IPS-NIHi11 (cell line): ENCODE data around the gene SIKE1.
"Not testable (repeated sequence)": the region's sequence is repeated elsewhere in the genome, so short reads cannot be mapped to it uniquely, and the experiment has no call there.

Experiments
- DNase-seq: peaks from one replicate; pipeline ENCODE4 v3.0.0; 2012; ENCODE audit warnings: mixed read lengths, low spot score

Gene SIKE1

GRCh38 chr1:114755006-114755931 is 25.2 kb downstream of the SIKE1 start:
- DNase-seq, result no peak

- not testable (repeated sequence) for DNase-seq
Measured at GRCh38 chr1:114753702-114754101, 26.8 kb downstream of the SIKE1 start.

GRCh38 chr1:114753143-114753542 is 27.3 kb downstream of the SIKE1 start:
- DNase-seq, result no peak

GRCh38 chr1:114750780-114751179 is 29.7 kb downstream of the SIKE1 start:
- no peak for DNase-seq

- DNase-seq, result no peak
Measured at GRCh38 chr1:114749835-114750234, 30.6 kb downstream of the SIKE1 start.

- DNase-seq, result no peak
Measured at GRCh38 chr1:114746450-114747121, 33.9 kb downstream of the SIKE1 start.

- no peak for DNase-seq
Measured at GRCh38 chr1:114745291-114745690, 35.2 kb downstream of the SIKE1 start.

GRCh38 chr1:114741963-114742746 is 38.3 kb downstream of the SIKE1 start:
- DNase-seq, result no peak

GRCh38 chr1:114740331-114740730 is 40.2 kb downstream of the SIKE1 start:
- no peak for DNase-seq

GRCh38 chr1:114737314-114737849 is 43.1 kb downstream of the SIKE1 start:
- no peak for DNase-seq

- DNase-seq, result no peak
Measured at GRCh38 chr1:114735479-114735878, 45.0 kb downstream of the SIKE1 start.

- no peak for DNase-seq
Measured at GRCh38 chr1:114729782-114730181, 50.7 kb downstream of the SIKE1 start.

GRCh38 chr1:114728553-114728952 is 51.9 kb downstream of the SIKE1 start:
- no peak for DNase-seq

- no peak for DNase-seq
Measured at GRCh38 chr1:114725230-114725629, 55.3 kb downstream of the SIKE1 start.

GRCh38 chr1:114723915-114724314 is 56.6 kb downstream of the SIKE1 start:
- DNase-seq, result no peak

GRCh38 chr1:114723457-114723856 is 57.0 kb downstream of the SIKE1 start:
- DNase-seq, result no peak

- no peak for DNase-seq
Measured at GRCh38 chr1:114720492-114720891, 60.0 kb downstream of the SIKE1 start.
